ENCODE data around the gene PLCB2. TPM values are rescaled to one million over a fixed set of nuclear protein-coding genes. Genes with fewer than 3 reads are reported as not detected.
A peak's percentile ranks its signal among the peaks of the same experiment; 100 is the strongest.

PLCB2 gene
- total RNA-seq, 1 donor from 2014 or later = 3.7 TPM

DNA sequence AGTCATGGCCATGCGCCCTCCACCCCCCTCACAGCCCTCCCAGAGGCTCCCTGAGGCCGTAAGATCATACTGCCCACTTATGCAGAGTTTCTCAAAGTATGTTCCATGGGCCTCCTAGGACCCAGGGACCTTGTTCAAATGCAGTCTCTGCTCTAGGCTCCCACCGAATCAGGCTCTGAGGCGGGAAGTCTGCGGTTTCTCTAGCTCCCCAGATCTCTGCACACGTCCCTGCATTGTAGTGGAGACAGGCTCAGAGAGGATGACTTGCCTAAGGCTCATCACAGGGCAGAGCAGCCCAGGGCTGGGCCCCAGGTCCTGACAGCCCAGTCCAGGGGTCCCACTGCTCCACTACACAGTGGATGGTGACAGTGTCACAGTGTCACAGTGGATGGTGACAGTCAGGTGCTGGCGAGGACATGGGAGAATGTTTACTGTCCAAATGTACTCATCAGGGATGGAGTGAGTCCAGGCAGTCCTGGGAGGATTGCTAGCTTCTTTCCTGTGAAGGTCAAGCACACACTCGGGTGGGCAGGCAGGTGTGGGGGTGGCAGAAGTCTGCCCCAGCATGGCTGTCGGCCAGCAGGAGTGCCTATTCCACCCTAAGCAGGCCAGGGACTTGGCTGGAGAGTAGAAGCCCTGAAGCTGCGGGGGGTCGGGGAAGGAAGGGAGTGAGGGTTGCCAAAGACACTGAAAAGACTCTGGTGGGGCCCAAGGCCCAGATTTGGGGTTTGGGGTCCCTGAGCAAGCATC, 37.3 kb downstream of the PLCB2 start:
- DNase-seq (ENCODE audit: low read depth) (no peak), FAIRE-seq (no peak)
- no peaks in the 10 kb centered on the region for H3K36me3 Mint-ChIP-seq (ENCODE audit: low read depth, unreplicated experiment)
- TF ChIP-seq, protein P1, sequence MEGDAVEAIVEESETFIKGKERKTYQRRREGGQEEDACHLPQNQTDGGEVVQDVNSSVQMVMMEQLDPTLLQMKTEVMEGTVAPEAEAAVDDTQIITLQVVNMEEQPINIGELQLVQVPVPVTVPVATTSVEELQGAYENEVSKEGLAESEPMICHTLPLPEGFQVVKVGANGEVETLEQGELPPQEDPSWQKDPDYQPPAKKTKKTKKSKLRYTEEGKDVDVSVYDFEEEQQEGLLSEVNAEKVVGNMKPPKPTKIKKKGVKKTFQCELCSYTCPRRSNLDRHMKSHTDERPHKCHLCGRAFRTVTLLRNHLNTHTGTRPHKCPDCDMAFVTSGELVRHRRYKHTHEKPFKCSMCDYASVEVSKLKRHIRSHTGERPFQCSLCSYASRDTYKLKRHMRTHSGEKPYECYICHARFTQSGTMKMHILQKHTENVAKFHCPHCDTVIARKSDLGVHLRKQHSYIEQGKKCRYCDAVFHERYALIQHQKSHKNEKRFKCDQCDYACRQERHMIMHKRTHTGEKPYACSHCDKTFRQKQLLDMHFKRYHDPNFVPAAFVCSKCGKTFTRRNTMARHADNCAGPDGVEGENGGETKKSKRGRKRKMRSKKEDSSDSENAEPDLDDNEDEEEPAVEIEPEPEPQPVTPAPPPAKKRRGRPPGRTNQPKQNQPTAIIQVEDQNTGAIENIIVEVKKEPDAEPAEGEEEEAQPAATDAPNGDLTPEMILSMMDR (IDR thresholded peaks at IDR 0.05; ENCODE audit: insufficient read depth, low read depth, low read length) = no peak
- TF ChIP-seq EZH2 (IDR thresholded peaks at IDR 0.05; ENCODE audit: insufficient read depth, low read length) = no peak
- Histone ChIP-seq H3K9ac (ENCODE audit: low read length) (no peak overlapping the region), H3K9me3 (ENCODE audit: insufficient read depth, low read depth, low read length) (no peaks in the 10 kb centered on the region), H3K27me3 (ENCODE audit: insufficient read depth, low read length) (no peaks in the 10 kb centered on the region), H3K27ac (ENCODE audit: low read depth, low read length) (no peak overlapping the region), H4K20me1 (ENCODE audit: insufficient read depth, low read length) (no peaks in the 10 kb centered on the region), H2AFZ (ENCODE audit: low read depth, low read length) (no peak overlapping the region), H3K4me3 (ENCODE audit: insufficient read depth, low read depth, low read length) (no peak overlapping the region), H3K36me3 (ENCODE audit: insufficient read depth, low read length) (no peaks in the 10 kb centered on the region), H3K4me1 (ENCODE audit: insufficient read depth, low read length) (peaks cover 17% of the 10 kb centered on the region), H3K79me2 (ENCODE audit: insufficient read depth, low read length) (no peaks in the 10 kb centered on the region), H3K4me2 (ENCODE audit: low read length) (no peak overlapping the region)
- no peak overlapping the region for H3K4me3 Mint-ChIP-seq (ENCODE audit: unreplicated experiment)
- no peak overlapping the region for H3K27ac Mint-ChIP-seq (ENCODE audit: unreplicated experiment)
- peaks cover 33% of the 10 kb centered on the region for H3K27me3 Mint-ChIP-seq (ENCODE audit: low read depth, unreplicated experiment)
- H3K4me1 Mint-ChIP-seq (ENCODE audit: low read depth, unreplicated experiment) = peaks cover 8% of the 10 kb centered on the region
- no peaks in the 10 kb centered on the region for H3K9me3 Mint-ChIP-seq (ENCODE audit: unreplicated experiment)

DNA sequence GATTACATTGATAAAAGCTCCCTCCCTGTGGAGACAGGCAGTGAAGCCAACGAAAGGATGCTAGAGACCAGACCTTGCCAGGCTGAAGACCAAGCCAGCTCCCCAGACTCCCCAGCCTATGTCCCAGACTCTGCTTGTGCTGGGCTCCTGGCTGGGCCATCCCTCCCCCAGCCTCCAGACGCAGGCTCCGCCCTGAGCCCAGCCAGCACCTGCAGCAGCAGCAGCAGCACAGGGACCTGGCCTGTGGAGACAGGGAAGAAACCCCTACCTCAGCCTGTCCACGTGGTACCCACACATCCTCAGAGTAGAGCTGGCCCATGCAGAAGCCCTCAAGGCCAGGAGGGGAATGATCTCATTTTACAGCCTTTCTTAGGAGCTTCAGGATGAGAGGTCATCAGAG, 38.1 kb downstream of the PLCB2 start:
- Histone ChIP-seq H3K4me3 (ENCODE audit: insufficient read depth, low read depth, low read length) (no peak overlapping the region), H3K4me1 (ENCODE audit: insufficient read depth, low read length) (peaks cover 17% of the 10 kb centered on the region), H3K79me2 (ENCODE audit: insufficient read depth, low read length) (no peaks in the 10 kb centered on the region), H2AFZ (ENCODE audit: low read depth, low read length) (no peak overlapping the region), H3K27ac (ENCODE audit: low read depth, low read length) (no peak overlapping the region), H4K20me1 (ENCODE audit: insufficient read depth, low read length) (no peaks in the 10 kb centered on the region), H3K4me2 (ENCODE audit: low read length) (no peak overlapping the region), H3K9me3 (ENCODE audit: insufficient read depth, low read depth, low read length) (no peaks in the 10 kb centered on the region), H3K27me3 (ENCODE audit: insufficient read depth, low read length) (no peaks in the 10 kb centered on the region), H3K9ac (ENCODE audit: low read length) (no peak overlapping the region), H3K36me3 (ENCODE audit: insufficient read depth, low read length) (no peaks in the 10 kb centered on the region)
- H3K4me1 Mint-ChIP-seq (ENCODE audit: low read depth, unreplicated experiment) = peaks cover 8% of the 10 kb centered on the region
- H3K4me3 Mint-ChIP-seq (ENCODE audit: unreplicated experiment) = no peak overlapping the region
- H3K27me3 Mint-ChIP-seq (ENCODE audit: low read depth, unreplicated experiment) = peaks cover 32% of the 10 kb centered on the region
- H3K36me3 Mint-ChIP-seq (ENCODE audit: low read depth, unreplicated experiment) = no peaks in the 10 kb centered on the region
- DNase-seq (ENCODE audit: low read depth) = no peak
- no peak for TF ChIP-seq EZH2 (IDR thresholded peaks at IDR 0.05; ENCODE audit: insufficient read depth, low read length)
- TF ChIP-seq, protein P1 (IDR thresholded peaks at IDR 0.05; ENCODE audit: insufficient read depth, low read depth, low read length) = no peak
- FAIRE-seq = no peak
- H3K9me3 Mint-ChIP-seq (ENCODE audit: unreplicated experiment) = no peaks in the 10 kb centered on the region
- no peak overlapping the region for H3K27ac Mint-ChIP-seq (ENCODE audit: unreplicated experiment)

GRCh38 chr15:40267670-40268069, 40.1 kb downstream of the PLCB2 start:
- Histone ChIP-seq H3K9me3 (ENCODE audit: insufficient read depth, low read depth, low read length) (no peaks in the 10 kb centered on the region), H3K27me3 (ENCODE audit: insufficient read depth, low read length) (no peaks in the 10 kb centered on the region), H3K27ac (ENCODE audit: low read depth, low read length) (no peak overlapping the region), H4K20me1 (ENCODE audit: insufficient read depth, low read length) (no peaks in the 10 kb centered on the region), H3K36me3 (ENCODE audit: insufficient read depth, low read length) (no peaks in the 10 kb centered on the region), H2AFZ (ENCODE audit: low read depth, low read length) (no peak overlapping the region), H3K9ac (ENCODE audit: low read length) (no peak overlapping the region), H3K4me1 (ENCODE audit: insufficient read depth, low read length) (peaks cover 23% of the 10 kb centered on the region), H3K79me2 (ENCODE audit: insufficient read depth, low read length) (no peaks in the 10 kb centered on the region), H3K4me3 (ENCODE audit: insufficient read depth, low read depth, low read length) (no peak overlapping the region), H3K4me2 (ENCODE audit: low read length) (no peak overlapping the region)
- H3K4me1 Mint-ChIP-seq (ENCODE audit: low read depth, unreplicated experiment) = peaks cover 16% of the 10 kb centered on the region
- H3K4me3 Mint-ChIP-seq (ENCODE audit: unreplicated experiment) = no peak overlapping the region
- H3K27me3 Mint-ChIP-seq (ENCODE audit: low read depth, unreplicated experiment) = peaks cover 24% of the 10 kb centered on the region
- DNase-seq (ENCODE audit: low read depth) (no peak), FAIRE-seq (no peak)
- no peak for TF ChIP-seq EZH2 (IDR thresholded peaks at IDR 0.05; ENCODE audit: insufficient read depth, low read length)
- TF ChIP-seq, protein P1 (IDR thresholded peaks at IDR 0.05; ENCODE audit: insufficient read depth, low read depth, low read length) = no peak
- no peaks in the 10 kb centered on the region for H3K9me3 Mint-ChIP-seq (ENCODE audit: unreplicated experiment)
- peak overlapping the region; percentile 47 for H3K27ac Mint-ChIP-seq (ENCODE audit: unreplicated experiment)
- H3K36me3 Mint-ChIP-seq (ENCODE audit: low read depth, unreplicated experiment) = peaks cover 3% of the 10 kb centered on the region

All from astrocyte (in vitro differentiated cells and primary cell).